ENCODE measurements around the gene B3GNT2. TPM values are rescaled to one million over a fixed set of nuclear protein-coding genes. Genes with fewer than 3 reads are reported as not detected.
"Not testable (repeated sequence)": the region's sequence is repeated elsewhere in the genome, so short reads cannot be mapped to it uniquely, and the experiment has no call there.

Gene B3GNT2
- total RNA-seq, 3 donors from 2014 or later (not counting 1 experiment from before 2014, with no cell fraction given): 51.9 to 68.0 (median 54.0) TPM

- intact Hi-C loops (cut with micrococcal nuclease): loop anchor here (2.0 to 10.0 kb wide), 3 partner anchors 23 to 217 kb away; no protein-coding TSS in a partner anchor
- H3K27me3 Mint-ChIP-seq (ENCODE audit: low read depth in 2 of 2): no peaks in the 10 kb centered on the region
- H3K4me1 Mint-ChIP-seq: peaks cover 56 to 57% of the 10 kb centered on the region in 2 donors
- ATAC-seq: no peak
- peak overlapping the region; percentile 81 for H3K27ac ChIP-seq (ENCODE audit: low read length)
- peak overlapping the region; percentile 100 for H3K4me3 ChIP-seq (ENCODE audit: low read length)
- no peaks in the 10 kb centered on the region for H3K36me3 Mint-ChIP-seq
- no peaks in the 10 kb centered on the region for H3K27me3 ChIP-seq (ENCODE audit: control insufficient read depth, insufficient read depth, low read length)
- H3K27ac Mint-ChIP-seq: peak overlapping the region; percentile 88 to 94
- no peak for TF ChIP-seq CTCF (IDR thresholded peaks at IDR 0.05)
- H3K4me1 ChIP-seq (ENCODE audit: control insufficient read depth, insufficient read depth, low read length): peaks cover 44% of the 10 kb centered on the region
- no peaks in the 10 kb centered on the region for H3K36me3 ChIP-seq (ENCODE audit: control insufficient read depth, insufficient read depth, low read length)
- no peak for DNase-seq
- H3K9me3 Mint-ChIP-seq: no peaks in the 10 kb centered on the region
- no peaks in the 10 kb centered on the region for H3K9me3 ChIP-seq (ENCODE audit: control insufficient read depth, insufficient read depth, low read length)
- 14% methylated on average over 4 of the region's 5 CpGs for WGBS (ENCODE audit: insufficient coverage)
- peak overlapping the region; percentile 95 for H3K4me3 Mint-ChIP-seq
Measured at GRCh38 chr2:62197925-62198633, 2.2 kb downstream of the B3GNT2 start.

DNA sequence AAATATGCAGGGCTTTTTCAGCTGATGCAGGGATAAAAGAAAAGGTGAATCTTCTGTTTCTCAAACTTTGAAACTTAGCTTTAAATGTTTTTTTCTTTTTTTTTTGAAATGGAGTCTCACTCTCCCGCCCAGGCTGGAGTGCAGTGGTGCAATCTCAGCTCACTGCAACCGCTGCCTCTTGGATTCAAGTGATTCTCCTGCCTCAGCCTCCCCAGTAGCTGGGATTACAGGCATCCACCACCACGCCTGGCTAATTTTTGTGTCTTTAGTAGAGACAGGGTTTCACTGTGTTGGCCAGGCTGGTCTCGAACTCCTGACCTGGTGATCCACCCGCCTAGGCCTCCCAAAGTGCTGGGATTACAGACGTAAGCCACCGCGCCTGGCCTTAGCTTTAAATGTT is 2.9 kb downstream of the B3GNT2 start:
- DNase-seq; ATAC-seq; H3K9me3 Mint-ChIP-seq; H3K27me3 Mint-ChIP-seq (ENCODE audit: low read depth in 2 of 2); H3K27ac ChIP-seq (ENCODE audit: low read length); H3K27me3 ChIP-seq (ENCODE audit: control insufficient read depth, insufficient read depth, low read length); H3K36me3 ChIP-seq (ENCODE audit: control insufficient read depth, insufficient read depth, low read length); H3K36me3 Mint-ChIP-seq; H3K9me3 ChIP-seq (ENCODE audit: control insufficient read depth, insufficient read depth, low read length); H3K4me3 ChIP-seq (ENCODE audit: low read length): not testable (repeated sequence)
- Mint-ChIP-seq H3K4me1 (peaks cover 64 to 65% of the 10 kb centered on the region in 2 donors), H3K4me3 (peak overlapping the region; percentile 95), H3K27ac (peak overlapping the region; percentile 82 to 88)
- WGBS (ENCODE audit: insufficient coverage): 91% methylated on average over 8 of the region's 8 CpGs
- peaks cover 51% of the 10 kb centered on the region for H3K4me1 ChIP-seq (ENCODE audit: control insufficient read depth, insufficient read depth, low read length)
- intact Hi-C loops (cut with micrococcal nuclease): loop anchor here (5.0 to 10.0 kb wide), 2 partner anchors 108 to 216 kb away; no protein-coding TSS in a partner anchor

DNA sequence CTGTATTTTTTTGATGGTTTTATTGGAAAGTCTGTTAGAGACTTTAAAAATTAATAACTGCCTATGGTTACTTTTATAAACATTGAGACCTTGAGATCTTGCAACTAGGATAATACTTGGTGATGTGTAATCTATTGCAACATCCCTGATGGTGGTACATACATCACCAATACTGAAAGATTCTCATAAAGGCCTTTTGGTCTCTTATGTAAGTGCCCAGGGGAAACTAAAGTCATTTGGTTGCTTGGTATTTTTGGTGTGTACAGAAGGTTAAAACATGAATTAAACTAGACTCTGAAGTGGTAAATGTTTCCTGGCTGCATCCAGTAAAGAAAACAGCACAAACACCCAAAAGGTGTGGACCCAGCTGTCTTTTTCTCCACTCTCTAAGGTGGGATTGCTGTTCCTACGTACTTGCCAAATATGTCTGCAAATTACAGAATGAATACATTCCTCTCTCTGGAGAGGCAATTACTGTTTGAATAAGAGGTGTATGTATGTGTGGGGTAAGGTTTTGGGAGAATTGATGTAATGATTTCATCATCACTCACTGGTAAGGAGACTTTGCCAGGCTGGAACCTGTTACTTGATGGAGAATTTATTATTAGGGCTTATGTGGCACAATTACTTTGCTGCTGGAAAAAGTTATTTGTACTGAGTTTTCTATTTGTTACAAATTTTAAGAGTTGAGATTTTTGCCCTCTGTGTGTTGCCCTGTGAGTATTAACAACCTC is 3.6 kb downstream of the B3GNT2 start:
- peaks cover 70 to 71% of the 10 kb centered on the region in 2 donors for H3K4me1 Mint-ChIP-seq
- no peaks in the 10 kb centered on the region for H3K27me3 Mint-ChIP-seq (ENCODE audit: low read depth in 2 of 2)
- H3K36me3 Mint-ChIP-seq: no peaks in the 10 kb centered on the region
- peak overlapping the region; percentile 82 for H3K4me3 Mint-ChIP-seq
- H3K27ac Mint-ChIP-seq: peak overlapping the region; percentile 56 to 82
- 80% methylated on average over 1 of the region's 1 CpG for WGBS (ENCODE audit: insufficient coverage)
- no peak overlapping the region for H3K27ac ChIP-seq (ENCODE audit: low read length)
- H3K9me3 Mint-ChIP-seq: no peaks in the 10 kb centered on the region
- no peaks in the 10 kb centered on the region for H3K27me3 ChIP-seq (ENCODE audit: control insufficient read depth, insufficient read depth, low read length)
- peaks cover 49% of the 10 kb centered on the region for H3K4me1 ChIP-seq (ENCODE audit: control insufficient read depth, insufficient read depth, low read length)
- H3K36me3 ChIP-seq (ENCODE audit: control insufficient read depth, insufficient read depth, low read length): no peaks in the 10 kb centered on the region
- intact Hi-C loops (cut with micrococcal nuclease): loop anchor here (5.0 to 10.0 kb wide), 2 partner anchors 108 to 215 kb away; no protein-coding TSS in a partner anchor
- no peaks in the 10 kb centered on the region for H3K9me3 ChIP-seq (ENCODE audit: control insufficient read depth, insufficient read depth, low read length)
- ATAC-seq: no peak
- no peak for TF ChIP-seq CTCF (IDR thresholded peaks at IDR 0.05)
- H3K4me3 ChIP-seq (ENCODE audit: low read length): no peak overlapping the region
- peak in 1 of 2 donors; percentile 33 for DNase-seq

- H3K36me3 ChIP-seq (ENCODE audit: control insufficient read depth, insufficient read depth, low read length): no peaks in the 10 kb centered on the region
- no peaks in the 10 kb centered on the region for H3K27me3 ChIP-seq (ENCODE audit: control insufficient read depth, insufficient read depth, low read length)
- Mint-ChIP-seq H3K27ac (peak overlapping the region; percentile 56 to 82), H3K9me3 (no peaks in the 10 kb centered on the region), H3K4me1 (peaks cover 77 to 79% of the 10 kb centered on the region in 2 donors), H3K27me3 (ENCODE audit: low read depth in 2 of 2) (no peaks in the 10 kb centered on the region), H3K4me3 (peak overlapping the region; percentile 82), H3K36me3 (no peaks in the 10 kb centered on the region)
- 53% methylated on average over 4 of the region's 4 CpGs for WGBS (ENCODE audit: insufficient coverage)
- intact Hi-C loops (cut with micrococcal nuclease): no loop called here
- no peak overlapping the region for H3K27ac ChIP-seq (ENCODE audit: low read length)
- no peak for ATAC-seq
- H3K9me3 ChIP-seq (ENCODE audit: control insufficient read depth, insufficient read depth, low read length): no peaks in the 10 kb centered on the region
- peak in 1 of 2 donors; percentile 71 for DNase-seq
- no peak overlapping the region for H3K4me3 ChIP-seq (ENCODE audit: low read length)
- TF ChIP-seq CTCF (IDR thresholded peaks at IDR 0.05): no peak
- H3K4me1 ChIP-seq (ENCODE audit: control insufficient read depth, insufficient read depth, low read length): peaks cover 41% of the 10 kb centered on the region
Measured at GRCh38 chr2:62200291-62200841, 4.5 kb downstream of the B3GNT2 start.

Data from natural killer cell (primary cell).